CD4-positive, CD25-positive, alpha-beta regulatory T cell (primary cell): ENCODE results near the gene ZBTB4. TPM values are rescaled to one million over a fixed set of nuclear protein-coding genes. Genes with fewer than 3 reads are reported as not detected.
A peak's percentile ranks its signal among the peaks of the same experiment; 100 is the strongest.

ENCODE experiments used
- ATAC-seq, 2 donors: fragments of 150-1000 bp; cut with Tn5 transposase; one replicate each; pipeline ENCODE4 v1.10.0; 2021; ENCODE audit warnings: low read depth in 2 of 2, moderate number of reproducible peaks in 2 of 2, moderate library complexity in 1 of 2
- DNase-seq, 3 donors: peaks; one replicate each; pipeline versions ENCODE4 v3.0.0 to v3.0.0-alpha.2; 2012 to 2022; ENCODE audit warnings: mixed read lengths in 1 of 3
- H3K27ac ChIP-seq: one replicate; pipeline ENCODE4 v1.7.0; 2013; ENCODE audit warnings: mild to moderate bottlenecking, low read length; ENCODE audit not compliant: insufficient read depth, poor library complexity, severe bottlenecking
- H3K27me3 ChIP-seq: one replicate; pipeline ENCODE4 v1.7.0; 2013; ENCODE audit warnings: low read length; ENCODE audit not compliant: control insufficient read depth, insufficient read depth
- H3K36me3 ChIP-seq: one replicate; pipeline ENCODE4 v1.7.0; 2013; ENCODE audit warnings: mild to moderate bottlenecking, low read length, moderate library complexity; ENCODE audit not compliant: control insufficient read depth, insufficient read depth
- H3K4me1 ChIP-seq: 2 replicates; pipeline ENCODE4 v1.7.0; 2013; ENCODE audit warnings: mild to moderate bottlenecking, low read length; ENCODE audit not compliant: insufficient read depth, control insufficient read depth, poor library complexity, severe bottlenecking
- H3K4me3 ChIP-seq: one replicate; pipeline ENCODE4 v1.7.0; 2013; ENCODE audit warnings: low read depth, mild to moderate bottlenecking, low read length, moderate library complexity
- H3K9me3 ChIP-seq, 2 experiments: 1 replicate in 1 of 2; 2 replicates in 1 of 2; pipeline ENCODE4 v1.7.0; 2013; ENCODE audit warnings: low read length in 2 of 2, mild to moderate bottlenecking in 1 of 2, moderate library complexity in 1 of 2; ENCODE audit not compliant: control insufficient read depth in 2 of 2
- H3K27ac Mint-ChIP-seq, 3 donors: one replicate each; pipeline ENCODE4 v1.8.0; 2020 to 2022; ENCODE audit warnings: mild to moderate bottlenecking in 3 of 3, mixed read lengths in 3 of 3, moderate library complexity in 2 of 3
- H3K27me3 Mint-ChIP-seq: one replicate; pipeline ENCODE4 v1.8.0; 2022; ENCODE audit warnings: mild to moderate bottlenecking, mixed read lengths
- H3K36me3 Mint-ChIP-seq: one replicate; pipeline ENCODE4 v1.8.0; 2020; ENCODE audit warnings: mixed read lengths
- H3K4me1 Mint-ChIP-seq, 4 donors: one replicate each; pipeline ENCODE4 v1.8.0; 2020 to 2022; ENCODE audit warnings: mixed read lengths in 4 of 4, mild to moderate bottlenecking in 1 of 4
- H3K4me3 Mint-ChIP-seq, 4 donors: one replicate each; pipeline ENCODE4 v1.8.0; 2020 to 2022; ENCODE audit warnings: mild to moderate bottlenecking in 4 of 4, mixed read lengths in 4 of 4, moderate library complexity in 3 of 4
- H3K9me3 Mint-ChIP-seq, 7 donors: one replicate each; pipeline ENCODE4 v1.8.0; 2020 to 2022; ENCODE audit warnings: mixed read lengths in 7 of 7, mild to moderate bottlenecking in 3 of 7, moderate library complexity in 2 of 7
- polyA plus RNA-seq, 4 donors: library from polyadenylated mRNA; unstranded; fragments of 300-500 nt; fragmentation: Illumina TruSeq; gene quantifications; one replicate each; pipeline ENCODE4 v1.2.3, GENCODE V29; 2021
- total RNA-seq: library from RNA; stranded (reverse); gene quantifications from one replicate; pipeline ENCODE4 v1.2.3, GENCODE V29; 2022

Gene ZBTB4
- total and polyA plus RNA-seq, 5 donors from 2014 or later = 8.3 to 53.5 (median 11.5) TPM

DNA sequence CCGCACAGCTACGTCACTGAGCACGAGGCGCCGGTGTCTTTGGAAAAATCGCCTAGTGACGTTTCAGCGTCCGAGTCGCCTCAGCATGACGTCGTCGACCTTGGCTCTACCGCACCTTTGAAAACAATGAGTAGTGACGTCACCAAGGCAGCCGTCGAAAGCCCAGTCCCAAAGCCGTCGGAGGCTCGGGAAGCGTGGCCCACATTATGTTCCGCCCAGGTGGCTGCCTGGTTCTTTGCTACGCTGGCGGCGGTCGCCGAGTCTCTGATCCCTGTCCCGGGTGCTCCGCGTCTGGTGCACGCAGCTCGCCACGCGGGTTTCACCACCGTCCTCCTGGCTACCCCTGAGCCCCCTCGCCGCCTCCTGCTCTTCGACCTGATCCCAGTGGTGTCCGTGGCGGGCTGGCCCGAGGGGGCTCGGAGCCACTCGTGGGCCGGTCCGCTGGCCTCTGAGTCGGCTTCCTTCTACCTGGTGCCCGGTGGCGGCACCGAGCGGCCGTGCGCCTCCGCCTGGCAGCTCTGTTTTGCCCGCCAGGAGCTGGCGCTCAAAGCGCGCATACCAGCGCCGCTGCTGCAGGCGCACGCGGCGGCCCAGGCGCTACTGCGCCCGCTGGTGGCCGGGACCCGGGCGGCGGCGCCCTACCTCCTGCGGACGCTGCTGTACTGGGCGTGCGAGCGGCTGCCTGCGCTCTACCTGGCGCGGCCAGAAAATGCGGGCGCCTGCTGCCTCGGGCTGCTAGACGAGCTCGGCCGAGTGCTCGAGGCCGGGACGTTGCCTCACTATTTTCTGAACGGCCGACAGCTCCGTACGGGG lies 42.7 kb downstream of the ZBTB4 start:
- Mint-ChIP-seq H3K27me3 (peaks cover 43% of the 10 kb centered on the region), H3K36me3 (peaks cover 12% of the 10 kb centered on the region), H3K27ac (peak overlapping the region; percentile 82 to 98 (median 97)), H3K9me3 (no peaks in the 10 kb centered on the region), H3K4me3 (peak overlapping the region; percentile 93 to 96 (median 95)), H3K4me1 (peaks cover 5 to 55% (median 31%) of the 10 kb centered on the region in 4 donors)
- peak; percentile 68 to 72 for ATAC-seq
- peaks cover 56% of the 10 kb centered on the region for H3K4me1 ChIP-seq
- peak overlapping the region; percentile 93 for H3K27ac ChIP-seq
- peak; percentile 65 to 88 (median 85) for DNase-seq
- H3K4me3 ChIP-seq = peak overlapping the region; percentile 70
- H3K36me3 ChIP-seq = no peaks in the 10 kb centered on the region
- H3K27me3 ChIP-seq = peaks cover 16% of the 10 kb centered on the region
- no peaks in the 10 kb centered on the region for H3K9me3 ChIP-seq

- Histone ChIP-seq H3K4me3 (peak overlapping the region; percentile 90), H3K36me3 (no peaks in the 10 kb centered on the region), H3K27me3 (peaks cover 7% of the 10 kb centered on the region), H3K9me3 (no peaks in the 10 kb centered on the region), H3K27ac (peak overlapping the region; percentile 93), H3K4me1 (peaks cover 54% of the 10 kb centered on the region)
- Mint-ChIP-seq H3K36me3 (peaks cover 10% of the 10 kb centered on the region), H3K4me1 (peaks cover 5 to 51% (median 31%) of the 10 kb centered on the region in 4 donors), H3K9me3 (no peaks in the 10 kb centered on the region), H3K27me3 (peaks cover 34% of the 10 kb centered on the region), H3K27ac (peak overlapping the region; percentile 92 to 98 (median 97)), H3K4me3 (peak overlapping the region; percentile 93 to 96 (median 95))
- ATAC-seq (peak; percentile 22 to 23), DNase-seq (peak in 2 of 3 donors; percentile 48 to 81)
Observed at GRCh38 chr17:7435676-7436555, 43.5 kb downstream of the ZBTB4 start.

- Mint-ChIP-seq H3K27me3 (peaks cover 8% of the 10 kb centered on the region), H3K27ac (no peak overlapping the region), H3K4me1 (peaks cover 4 to 19% (median 11%) of the 10 kb centered on the region in 4 donors), H3K4me3 (peak overlapping the region in 1 of 4 donors; percentile 38), H3K36me3 (no peaks in the 10 kb centered on the region), H3K9me3 (no peaks in the 10 kb centered on the region)
- peaks cover 18% of the 10 kb centered on the region for H3K4me1 ChIP-seq
- no peaks in the 10 kb centered on the region for H3K27me3 ChIP-seq
- ATAC-seq (no peak), DNase-seq (no peak)
- H3K36me3 ChIP-seq = no peaks in the 10 kb centered on the region
- no peak overlapping the region for H3K27ac ChIP-seq
- H3K4me3 ChIP-seq = no peak overlapping the region
- no peaks in the 10 kb centered on the region for H3K9me3 ChIP-seq
Observed at GRCh38 chr17:7432296-7432695, 47.1 kb downstream of the ZBTB4 start.

DNA sequence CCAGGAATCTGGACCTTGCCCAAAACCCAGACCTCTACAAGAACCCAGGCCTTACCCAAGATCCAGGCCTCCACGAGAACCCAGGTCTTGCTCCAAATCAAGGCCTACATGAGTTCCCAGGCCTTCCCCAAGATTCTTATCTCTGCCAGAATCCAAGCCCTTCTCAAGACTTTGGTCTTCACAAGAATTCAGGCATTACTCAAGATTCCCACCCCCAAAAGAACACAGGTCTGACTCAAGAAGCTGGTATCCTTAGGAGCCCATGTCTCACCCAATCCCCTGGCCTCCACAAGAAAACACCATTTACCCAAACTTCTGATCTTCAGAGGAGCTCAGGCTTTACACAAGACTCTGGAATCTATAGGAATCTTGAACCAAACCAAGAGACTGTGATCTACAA lies 48.2 kb downstream of the ZBTB4 start:
- no peak for DNase-seq
- Mint-ChIP-seq H3K9me3 (no peaks in the 10 kb centered on the region), H3K4me3 (no peak overlapping the region), H3K4me1 (peaks cover 4 to 12% (median 9%) of the 10 kb centered on the region in 4 donors), H3K27me3 (peaks cover 8% of the 10 kb centered on the region), H3K27ac (no peak overlapping the region), H3K36me3 (no peaks in the 10 kb centered on the region)
- Histone ChIP-seq H3K27ac (no peak overlapping the region), H3K27me3 (no peaks in the 10 kb centered on the region), H3K9me3 (no peaks in the 10 kb centered on the region), H3K4me3 (no peak overlapping the region), H3K4me1 (peaks cover 8% of the 10 kb centered on the region), H3K36me3 (no peaks in the 10 kb centered on the region)
- ATAC-seq = no peak

DNA sequence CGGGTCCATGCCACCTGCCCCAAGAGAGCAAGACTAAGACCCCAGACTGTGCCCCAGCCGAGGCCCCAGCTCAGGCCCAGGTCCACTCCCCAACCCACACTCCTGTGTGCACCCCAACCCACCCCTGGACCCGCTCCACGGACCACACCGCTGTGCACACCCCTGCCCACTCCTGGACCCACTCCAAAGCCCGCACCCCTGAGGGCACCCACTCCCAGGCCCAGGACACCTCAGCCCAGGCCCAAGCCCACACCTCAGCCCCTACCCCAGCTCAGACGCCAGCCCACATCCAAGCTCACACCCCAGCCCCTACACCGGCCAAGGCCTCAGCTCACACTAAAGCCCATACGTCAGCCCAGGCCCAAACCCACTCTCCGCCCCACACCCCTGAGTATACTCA lies 49.7 kb downstream of the ZBTB4 start:
- Mint-ChIP-seq H3K36me3 (no peaks in the 10 kb centered on the region), H3K4me3 (no peak overlapping the region), H3K4me1 (peaks cover 0 to under 1% (median 0%) of the 10 kb centered on the region in 4 donors), H3K27ac (no peak overlapping the region), H3K9me3 (no peaks in the 10 kb centered on the region), H3K27me3 (no peaks in the 10 kb centered on the region)
- ATAC-seq = no peak
- H3K4me3 ChIP-seq = no peak overlapping the region
- H3K4me1 ChIP-seq = no peaks in the 10 kb centered on the region
- no peak overlapping the region for H3K27ac ChIP-seq
- no peaks in the 10 kb centered on the region for H3K9me3 ChIP-seq
- no peak for DNase-seq
- H3K36me3 ChIP-seq = no peaks in the 10 kb centered on the region
- no peaks in the 10 kb centered on the region for H3K27me3 ChIP-seq

GRCh38 chr17:7428557-7428956 lies 50.9 kb downstream of the ZBTB4 start, which contains the start of gene SPEM3:
SPEM3 (plus strand) TSS chr17:7428857; CDS start chr17:7428903, 46 bp downstream.
- Mint-ChIP-seq H3K36me3 (no peaks in the 10 kb centered on the region), H3K4me1 (no peaks in the 10 kb centered on the region), H3K27me3 (no peaks in the 10 kb centered on the region), H3K27ac (no peak within 1 kb of the TSS), H3K9me3 (no peaks in the 10 kb centered on the region), H3K4me3 (no peak within 1 kb of the TSS)
- H3K4me1 ChIP-seq = no peaks in the 10 kb centered on the region
- no peak within 1 kb of the TSS for H3K27ac ChIP-seq
- no peaks in the 10 kb centered on the region for H3K36me3 ChIP-seq
- H3K9me3 ChIP-seq = no peaks in the 10 kb centered on the region
- no peak within 1 kb of the TSS for H3K4me3 ChIP-seq
- no peaks in the 10 kb centered on the region for H3K27me3 ChIP-seq
- DNase-seq = no peak
- no peak for ATAC-seq

DNA sequence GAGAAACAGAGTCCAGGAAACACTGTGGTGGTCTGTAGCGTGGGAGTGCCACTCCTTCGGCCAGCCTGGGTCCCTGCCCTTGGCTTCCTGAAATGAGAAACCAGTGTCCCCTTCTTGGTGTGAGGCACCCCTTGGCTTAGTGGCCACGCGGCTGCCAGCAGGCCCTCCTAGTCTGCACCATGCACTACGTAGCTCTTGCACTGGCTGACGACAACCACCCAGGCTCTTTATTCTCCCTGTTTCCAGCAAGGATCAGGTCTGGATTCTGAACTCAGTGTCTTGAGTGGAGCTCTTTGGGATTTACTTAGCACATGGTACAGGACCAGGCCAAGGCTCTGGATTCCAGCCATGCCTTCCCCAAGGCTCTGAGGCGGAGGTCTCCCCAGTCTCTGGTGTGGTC lies 51.9 kb downstream of the ZBTB4 start:
- no peaks in the 10 kb centered on the region for H3K4me1 ChIP-seq
- no peak overlapping the region for H3K27ac ChIP-seq
- H3K36me3 Mint-ChIP-seq = no peaks in the 10 kb centered on the region
- no peaks in the 10 kb centered on the region for H3K9me3 ChIP-seq
- H3K27me3 Mint-ChIP-seq = no peaks in the 10 kb centered on the region
- no peaks in the 10 kb centered on the region for H3K36me3 ChIP-seq
- no peak overlapping the region for H3K4me3 Mint-ChIP-seq
- H3K4me3 ChIP-seq = no peak overlapping the region
- H3K27me3 ChIP-seq = no peaks in the 10 kb centered on the region
- H3K9me3 Mint-ChIP-seq = no peaks in the 10 kb centered on the region
- DNase-seq = no peak
- no peaks in the 10 kb centered on the region for H3K4me1 Mint-ChIP-seq
- H3K27ac Mint-ChIP-seq = no peak overlapping the region
- no peak for ATAC-seq
